Lower lobe of right lung (tissue), 2 donors: ENCODE results near the gene EVA1C. TPM values are rescaled to one million over a fixed set of nuclear protein-coding genes. Genes with fewer than 3 reads are reported as not detected.
"Not testable (repeated sequence)": the region's sequence is repeated elsewhere in the genome, so short reads cannot be mapped to it uniquely, and the experiment has no call there.

Experiments
- ATAC-seq, 2 donors: fragments of 200-7000 bp; cut with Tn5 transposase; one replicate each; pipeline ENCODE4 v1.9.1; 2020 to 2022; ENCODE audit warnings: mild to moderate bottlenecking in 2 of 2, moderate library complexity in 2 of 2
- DNase-seq: peaks from one replicate; pipeline ENCODE4 v3.0.0-alpha.2; 2020
- H3K27ac ChIP-seq: fragments of 200-600 bp; one replicate; pipeline ENCODE4 v1.8.0; 2022
- H3K27me3 ChIP-seq: fragments of 200-600 bp; one replicate; pipeline ENCODE4 v1.8.0; 2022; ENCODE audit warnings: low read depth
- H3K36me3 ChIP-seq: fragments of 200-600 bp; one replicate; pipeline ENCODE4 v1.8.0; 2022; ENCODE audit warnings: mild to moderate bottlenecking
- H3K4me1 ChIP-seq: fragments of 200-600 bp; one replicate; pipeline ENCODE4 v1.8.0; 2022
- H3K4me3 ChIP-seq: fragments of 200-600 bp; one replicate; pipeline ENCODE4 v1.8.0; 2022; ENCODE audit warnings: mild to moderate bottlenecking
- H3K9me3 ChIP-seq: fragments of 200-600 bp; one replicate; pipeline ENCODE4 v1.8.0; 2022
- CTCF ChIP-seq: fragments of 200-600 bp; IDR thresholded peaks from one replicate; pipeline ENCODE4 v1.8.0; 2022; ENCODE audit warnings: antibody characterized with exemption, mild to moderate bottlenecking
- intact Hi-C: fragments of 100-400 bp; cut with DNase I; formaldehyde crosslinking; loops from one replicate; pipeline ENCODE4 v1.11.0; 2022
- total RNA-seq: library from RNA; stranded (reverse); fragmentation: NEBNext Ultra II Directional; extraction: Animal tissue kit (Norgen Biotek cat#: 25700); gene quantifications from one replicate; pipeline ENCODE4 v1.2.1, GENCODE V29; 2021
- donor health status: DM: no; HTN: yes; CAD: no; lungs with severe emphysema.

Gene EVA1C
- total RNA-seq, 1 donor from 2014 or later = 31.8 TPM

- ATAC-seq (no peak), DNase-seq (no peak)
- Histone ChIP-seq H3K4me3 (no peak overlapping the region), H3K4me1 (peaks cover 26% of the 10 kb centered on the region), H3K27me3 (no peaks in the 10 kb centered on the region), H3K36me3 (no peaks in the 10 kb centered on the region), H3K27ac (no peak overlapping the region), H3K9me3 (peaks cover 8% of the 10 kb centered on the region)
- intact Hi-C loops = no loop called here
- no peak for TF ChIP-seq CTCF
Measured at GRCh38 chr21:32447224-32447623, 34.7 kb downstream of the EVA1C start.

GRCh38 chr21:32448803-32449594 lies 36.5 kb downstream of the EVA1C start:
- TF ChIP-seq CTCF = no peak
- ATAC-seq (no peak), DNase-seq (no peak)
- Histone ChIP-seq H3K27me3 (no peaks in the 10 kb centered on the region), H3K4me1 (peaks cover 27% of the 10 kb centered on the region), H3K27ac (no peak overlapping the region), H3K36me3 (peaks cover 5% of the 10 kb centered on the region), H3K4me3 (no peak overlapping the region), H3K9me3 (peaks cover 4% of the 10 kb centered on the region)
- intact Hi-C loops = no loop called here

- Histone ChIP-seq H3K4me1 (peaks cover 36% of the 10 kb centered on the region), H3K36me3 (peaks cover 17% of the 10 kb centered on the region), H3K27ac (peak overlapping the region; percentile 74)
- ATAC-seq = peak; percentile 79 to 86
- peak; percentile 75 for DNase-seq
- H3K27me3 ChIP-seq, H3K4me3 ChIP-seq, H3K9me3 ChIP-seq, intact Hi-C loops: not testable (repeated sequence)
Measured at GRCh38 chr21:32450881-32451701, 38.6 kb downstream of the EVA1C start.

- intact Hi-C loops, DNase-seq, H3K27me3 ChIP-seq, ATAC-seq, H3K9me3 ChIP-seq, H3K4me3 ChIP-seq: not testable (repeated sequence)
- peaks cover 47% of the 10 kb centered on the region for H3K4me1 ChIP-seq
- H3K27ac ChIP-seq = peak overlapping the region; percentile 74
- H3K36me3 ChIP-seq = peaks cover 28% of the 10 kb centered on the region
Measured at GRCh38 chr21:32452191-32452590, 39.7 kb downstream of the EVA1C start.

GRCh38 chr21:32452641-32453040 lies 40.1 kb downstream of the EVA1C start:
- H3K9me3 ChIP-seq = no peaks in the 10 kb centered on the region
- no peak for TF ChIP-seq CTCF
- no peak overlapping the region for H3K27ac ChIP-seq
- no peak overlapping the region for H3K4me3 ChIP-seq
- intact Hi-C loops = no loop called here
- H3K4me1 ChIP-seq = peaks cover 51% of the 10 kb centered on the region
- H3K36me3 ChIP-seq = peaks cover 32% of the 10 kb centered on the region
- H3K27me3 ChIP-seq = no peaks in the 10 kb centered on the region
- no peak for DNase-seq
- ATAC-seq = no peak

- ATAC-seq = peak; percentile 77 to 84
- no peak for DNase-seq
- no peaks in the 10 kb centered on the region for H3K27me3 ChIP-seq
- no peak overlapping the region for H3K4me3 ChIP-seq
- H3K4me1 ChIP-seq = peaks cover 45% of the 10 kb centered on the region
- no peaks in the 10 kb centered on the region for H3K9me3 ChIP-seq
- H3K27ac ChIP-seq = peak overlapping the region; percentile 68
- peaks cover 57% of the 10 kb centered on the region for H3K36me3 ChIP-seq
- TF ChIP-seq CTCF = no peak
- intact Hi-C loops = no loop called here
Measured at GRCh38 chr21:32455548-32455947, 43.0 kb downstream of the EVA1C start.
